Measurements from ENCODE around the gene NPIPB13.
"Not testable (repeated sequence)": the region's sequence is repeated elsewhere in the genome, so short reads cannot be mapped to it uniquely, and the experiment has no call there.

The NPIPB13 gene

DNA sequence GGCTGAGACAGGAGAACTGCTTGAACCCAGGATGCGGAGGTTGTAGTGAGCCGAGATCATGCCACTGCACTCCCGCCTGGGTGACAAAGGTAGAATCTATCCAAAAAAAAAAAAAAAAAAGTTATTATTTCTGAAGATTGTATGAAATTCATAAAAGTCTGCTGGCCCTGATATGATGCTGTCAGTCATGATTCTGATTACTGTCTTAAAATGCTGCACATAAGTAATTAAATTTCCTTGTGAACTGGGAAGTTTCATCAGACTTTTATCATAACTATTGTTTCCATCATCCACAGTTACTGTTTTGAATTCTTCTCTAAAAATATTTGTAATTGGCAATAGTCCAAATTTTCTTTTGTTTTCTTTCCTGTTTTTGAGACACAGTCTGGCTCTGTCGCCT lies at the start of gene NPIPB13:
TSS of gene NPIPB13 (minus strand) at position 101 of the 400 bp plus-strand sequence. CDS start 2,906 bp downstream, outside the sequence.
- not testable (repeated sequence) for DNase-seq

DNA sequence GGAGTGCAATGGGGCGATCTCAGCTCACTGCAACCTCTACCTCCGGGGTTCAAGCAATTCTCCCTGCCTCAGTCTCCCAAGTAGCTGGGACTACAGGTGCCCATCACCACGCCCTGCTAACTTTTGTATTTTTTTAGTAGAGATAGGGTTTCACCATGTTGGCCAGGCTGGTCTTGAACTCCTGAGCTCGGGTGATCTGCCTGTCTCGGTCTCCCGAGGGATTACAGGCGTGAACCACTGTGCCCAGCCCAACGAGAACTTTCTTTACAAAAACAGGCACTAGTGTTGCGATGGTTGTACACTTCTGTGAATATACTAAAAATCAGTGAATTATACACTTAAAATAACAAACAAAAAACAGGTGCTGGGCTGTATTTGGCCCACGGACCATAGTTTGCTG lies 34.1 kb upstream of the NPIPB13 start:
- not testable (repeated sequence) for DNase-seq

DNA sequence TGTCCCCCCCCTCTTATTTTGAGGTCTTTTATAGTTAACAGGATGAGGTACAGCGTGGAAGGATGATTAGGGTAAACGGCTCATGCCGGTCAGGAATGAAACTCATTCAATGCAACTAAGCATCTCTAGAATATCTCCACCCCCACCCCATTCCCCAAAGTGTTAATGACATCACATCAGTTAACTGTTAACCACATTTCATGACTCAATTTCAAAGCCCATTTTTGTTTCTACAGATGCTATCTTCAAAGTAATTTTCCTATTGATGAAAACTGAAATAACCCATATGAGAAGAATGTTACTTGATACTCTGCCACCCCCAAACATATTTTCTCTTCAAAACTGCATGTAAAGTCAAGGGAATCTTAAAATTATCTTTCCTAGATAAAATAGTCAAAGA lies 30.2 kb upstream of the NPIPB13 start:
- DNase-seq = not testable (repeated sequence)

DNA sequence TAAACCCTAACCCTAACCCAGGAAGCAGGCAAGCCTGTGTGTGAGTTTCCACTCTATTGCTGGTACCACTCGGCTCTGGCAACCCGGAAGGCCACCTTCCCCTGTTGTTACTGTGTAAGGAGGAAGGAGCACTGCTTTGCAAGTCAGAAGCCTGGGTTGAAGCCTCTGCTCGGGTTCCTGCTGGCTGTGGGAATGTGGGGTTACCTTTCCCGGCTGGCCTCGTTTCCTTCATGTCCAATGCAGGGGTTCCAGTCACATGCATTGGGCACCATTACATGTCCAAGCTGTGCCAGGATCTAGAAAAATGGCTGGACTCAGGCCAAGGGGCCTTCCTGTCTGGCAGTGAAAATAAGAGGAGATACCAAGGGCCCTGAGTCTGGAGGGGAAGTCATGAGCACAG lies 31.2 kb downstream of the NPIPB13 start:
- peak; percentile 0 for DNase-seq

DNA sequence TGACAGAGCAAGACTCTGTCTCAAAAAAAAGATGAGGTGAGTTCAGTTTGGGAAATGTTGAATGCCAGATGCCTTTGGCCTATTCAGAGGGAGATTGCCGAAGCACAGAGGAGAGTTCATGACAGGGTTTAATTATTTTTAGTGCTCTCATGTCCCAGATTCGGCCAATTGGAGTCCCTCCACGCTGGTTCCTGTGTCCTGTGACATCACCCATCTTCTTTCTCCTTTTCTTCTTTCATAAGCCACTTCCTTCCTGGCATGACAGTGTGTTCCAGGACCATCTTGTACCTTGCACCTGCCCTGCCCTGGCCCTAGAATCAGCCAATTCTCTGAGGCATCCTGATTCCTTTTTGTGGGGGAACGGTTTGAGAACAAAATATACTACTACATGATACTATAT lies 36.9 kb downstream of the NPIPB13 start:
- not testable (repeated sequence) for DNase-seq

DNA sequence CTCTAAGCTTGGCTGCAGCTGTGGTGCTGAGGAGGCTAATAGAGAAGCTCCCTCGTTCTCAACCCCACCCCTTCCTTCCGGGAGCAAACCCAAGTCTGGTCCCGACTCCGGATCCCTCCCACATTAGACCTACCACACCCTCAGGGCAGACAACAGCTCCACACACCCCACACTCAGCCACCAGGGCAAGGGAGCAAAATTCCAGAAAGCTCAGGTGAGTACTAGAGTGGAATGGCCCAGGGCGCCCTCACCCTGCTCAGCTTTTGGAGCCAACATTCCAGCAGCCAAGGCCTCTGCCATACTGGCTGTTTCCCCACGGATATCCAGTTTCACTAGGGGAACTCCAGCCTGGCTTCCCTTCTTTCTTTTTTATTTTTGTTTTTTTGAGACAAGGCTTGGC lies 39.2 kb downstream of the NPIPB13 start:
- not testable (repeated sequence) for DNase-seq

DNA sequence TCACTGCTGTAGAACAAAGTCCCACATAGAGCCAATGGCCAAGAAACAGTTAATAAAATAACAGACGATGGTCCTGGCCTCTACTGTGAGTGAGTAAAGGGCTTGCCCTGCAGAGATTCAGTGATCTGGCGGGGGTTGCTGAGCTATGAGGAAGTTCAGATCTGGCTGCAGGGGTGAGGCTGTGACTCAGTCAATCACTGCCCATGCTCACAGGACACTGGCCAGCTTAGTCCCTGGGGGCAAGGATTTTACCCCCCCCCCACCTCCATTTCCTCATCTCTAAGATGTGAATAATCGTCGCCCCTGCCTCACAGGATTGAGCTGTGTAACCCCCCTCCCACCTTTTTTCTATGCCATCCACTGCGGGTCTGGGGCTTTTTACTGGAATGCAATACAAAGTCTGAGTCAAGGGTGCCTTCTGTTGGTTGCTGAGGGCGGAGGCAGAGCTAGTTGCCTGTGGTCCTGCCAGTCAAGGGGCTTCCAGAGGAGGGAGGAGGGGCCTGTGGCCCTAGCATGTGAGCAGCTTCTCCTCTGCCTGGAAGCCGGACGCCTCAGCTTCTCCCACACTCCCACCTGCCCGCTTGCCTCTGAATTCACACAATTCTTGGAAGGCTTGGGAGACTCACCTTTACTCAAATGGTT lies 41.1 kb downstream of the NPIPB13 start:
- peak; percentile 0 for DNase-seq

DNA sequence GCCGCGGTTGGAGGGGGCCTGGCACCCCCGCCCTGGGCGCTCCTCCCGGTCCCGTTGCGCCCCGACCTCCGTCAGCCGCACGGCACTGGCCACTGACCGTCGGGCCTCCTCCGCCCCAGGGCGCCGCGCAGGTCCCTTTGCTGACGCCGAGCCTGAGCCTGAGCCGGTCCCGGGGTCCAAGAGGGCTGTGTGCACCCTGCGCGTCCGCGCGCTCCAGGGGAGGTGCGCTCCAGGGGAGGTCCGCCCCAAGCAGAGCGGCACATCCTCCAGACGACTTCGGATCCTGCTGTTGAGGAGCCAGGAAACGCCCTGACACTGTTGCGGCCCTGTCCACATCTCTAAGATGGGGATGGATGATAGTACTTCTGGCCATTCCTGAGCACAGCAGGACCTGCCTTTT lies 42.0 kb downstream of the NPIPB13 start:
- DNase-seq = not testable (repeated sequence)

DNA sequence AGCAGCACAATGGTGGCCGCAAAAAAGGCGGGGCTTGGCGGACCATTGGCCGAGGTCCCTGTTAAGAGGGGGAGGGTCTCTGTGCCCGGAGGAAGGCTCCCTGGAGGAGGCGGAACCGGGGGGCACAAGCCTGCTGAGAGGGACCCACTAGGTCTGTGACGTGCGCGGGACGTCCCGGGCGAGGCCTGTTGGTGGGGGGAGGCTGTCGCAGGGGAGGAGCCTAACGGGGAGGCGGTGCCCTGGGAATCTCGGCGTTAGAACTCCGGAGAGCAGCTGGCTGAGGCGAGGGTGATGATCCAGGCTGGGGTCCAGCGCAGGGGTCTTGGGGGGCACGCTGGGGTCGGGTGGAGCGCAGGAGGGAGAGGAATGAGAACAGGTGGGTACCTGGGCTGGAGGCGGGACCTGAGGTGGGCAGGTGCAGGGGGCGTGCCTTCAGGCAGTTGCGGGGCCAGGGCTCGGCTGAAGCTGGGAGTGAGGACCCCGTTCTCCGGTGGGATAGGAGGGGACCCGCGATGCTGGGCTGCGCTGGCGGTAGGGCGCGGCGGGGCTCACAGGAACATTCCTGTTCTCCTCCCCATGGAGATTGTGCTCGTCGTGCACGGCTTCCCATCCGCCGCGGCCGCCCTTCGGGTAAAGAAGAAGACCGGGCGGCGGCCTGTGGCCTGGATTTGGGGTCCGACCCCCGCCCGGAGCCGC lies 42.6 kb downstream of the NPIPB13 start:
- peak; percentile 0 for DNase-seq

DNA sequence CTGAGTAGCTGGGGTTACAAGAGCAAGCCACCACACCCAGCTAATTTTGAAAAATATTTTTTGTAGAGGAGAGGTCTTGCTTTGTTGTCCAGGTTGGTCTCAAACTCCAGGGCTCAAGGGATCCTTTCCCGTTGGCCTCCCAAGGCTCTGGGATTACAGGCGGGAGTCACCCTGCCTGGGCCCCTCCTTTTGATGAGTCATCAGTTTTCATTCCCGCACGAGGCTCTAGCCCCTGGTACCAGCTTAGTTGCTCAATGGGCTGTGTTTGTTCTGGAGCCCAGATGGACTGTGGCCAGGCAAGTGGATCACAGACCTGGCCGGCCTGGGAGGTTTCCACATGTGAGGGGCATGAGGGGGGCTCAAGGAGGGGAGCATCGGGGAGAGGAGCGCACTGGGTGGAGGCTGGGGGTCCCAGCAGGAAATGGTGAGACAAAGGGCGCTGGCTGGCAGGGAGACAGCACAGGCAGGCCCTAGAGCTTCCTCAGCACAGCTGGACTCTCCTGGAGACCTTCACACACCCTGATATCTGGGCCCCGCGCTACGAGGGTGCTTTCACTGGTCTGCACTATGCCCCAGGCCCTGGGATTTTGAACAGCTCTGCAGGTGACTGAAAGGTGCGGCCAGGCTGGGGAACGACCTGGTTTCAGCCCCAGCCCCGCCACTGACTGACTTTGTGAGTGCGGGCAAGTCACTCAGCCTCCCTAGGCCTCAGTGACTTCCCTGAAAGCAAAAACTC lies 48.5 kb downstream of the NPIPB13 start:
- DNase-seq = not testable (repeated sequence)

DNA sequence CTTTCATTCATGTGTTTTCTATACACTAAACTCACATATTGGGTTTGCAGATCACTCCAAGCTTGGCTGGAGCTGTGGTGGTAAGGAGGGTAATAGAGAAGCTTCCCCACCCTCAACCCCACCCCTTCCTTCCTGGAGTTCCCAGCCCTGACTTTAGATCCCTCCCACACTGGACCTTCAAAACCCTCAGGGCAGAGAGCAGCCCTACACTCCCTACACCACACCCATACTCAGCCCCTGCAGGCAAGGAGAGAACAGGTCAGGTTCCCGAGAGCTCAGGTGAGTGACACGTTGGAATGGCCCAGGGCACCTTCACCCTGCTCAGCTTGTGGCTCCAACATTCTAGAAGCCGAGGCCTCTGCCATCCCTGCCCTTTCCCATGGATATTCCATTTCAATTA lies 49.2 kb downstream of the NPIPB13 start, which contains the start of gene SULT1A3:
TSS of gene SULT1A3 (plus strand) at position 207 of the 400 bp plus-strand sequence. CDS start 1,474 bp downstream, outside the sequence.
- DNase-seq = not testable (repeated sequence)

Measured in CD4-positive, alpha-beta T cell treated with Interleukin-17A for 1 hour (primary cell).